GM18526 (cell line): ENCODE results near the gene KIF21B.

Experiments used
- POLR2A ChIP-seq: IDR thresholded peaks from 3 replicates; pipeline ENCODE4 v1.6.1; 2011; ENCODE audit not compliant: insufficient read length; ENCODE audit errors: extremely low read depth

KIF21B gene

DNA sequence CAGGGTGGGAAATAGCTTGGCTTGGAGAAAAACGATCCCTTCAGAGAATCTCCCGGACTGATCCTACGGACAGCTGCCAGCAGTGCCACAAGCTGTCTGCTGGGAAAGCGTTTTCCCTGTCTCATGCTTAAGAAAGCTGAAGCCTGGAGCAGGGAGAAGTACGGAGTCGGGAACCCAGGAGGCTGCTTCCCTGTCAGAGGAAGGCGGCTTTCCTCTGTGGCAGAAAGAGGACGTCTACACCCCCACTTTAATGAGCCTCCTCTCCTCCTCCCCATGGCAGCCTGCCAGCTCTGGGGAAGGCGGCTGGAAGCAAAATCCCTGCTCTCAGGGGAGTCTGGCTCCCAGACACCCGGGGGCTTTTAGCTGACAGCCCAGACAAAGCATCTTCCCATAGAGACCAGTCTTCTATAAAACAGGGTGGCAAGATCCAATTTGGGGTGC is 7.3 kb downstream of the KIF21B start:
- TF ChIP-seq POLR2A, result no peak

DNA sequence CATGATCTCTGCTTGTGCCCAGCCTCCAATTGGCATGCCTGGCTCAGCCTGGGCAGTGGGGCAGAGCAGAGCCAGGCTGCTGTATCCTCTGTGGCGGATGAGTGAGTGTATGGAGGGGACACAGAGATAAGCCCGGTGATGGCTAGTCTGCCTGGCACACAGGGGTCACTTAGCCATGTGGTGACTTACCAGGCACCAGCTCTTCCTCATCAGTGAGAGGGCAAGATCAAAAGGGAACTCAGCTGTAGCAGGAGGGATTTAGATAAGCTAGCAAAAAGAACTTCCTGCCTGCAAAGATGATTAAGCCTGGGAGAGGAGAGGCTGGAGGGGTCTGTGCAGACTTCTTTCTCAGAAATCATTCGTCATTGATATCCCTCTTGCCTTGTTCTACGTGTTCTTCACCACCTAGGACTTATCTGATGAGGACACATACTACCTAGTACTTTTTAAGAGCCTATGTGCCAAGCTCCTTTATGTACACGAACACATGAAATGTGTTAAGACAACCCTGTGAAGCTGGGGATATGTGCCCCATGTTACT is 7.9 kb downstream of the KIF21B start:
- TF ChIP-seq POLR2A, result no peak

DNA sequence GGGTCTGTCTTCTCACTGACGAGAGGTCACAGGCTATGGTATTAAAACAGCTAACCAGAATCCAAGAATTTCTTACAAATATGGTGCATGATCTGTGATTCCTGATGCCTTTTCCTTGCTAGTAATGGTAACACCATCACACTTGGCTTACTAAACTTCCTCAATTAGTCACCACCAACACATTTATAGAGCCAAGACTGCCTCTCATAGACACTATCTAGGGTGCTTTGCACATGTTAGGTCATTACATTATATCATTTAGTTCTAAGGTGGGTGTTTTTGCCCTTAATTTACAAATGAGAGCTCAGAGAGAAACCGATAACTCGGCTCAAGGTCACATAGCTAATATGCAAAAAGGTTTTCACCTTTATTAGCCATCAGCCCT is 8.7 kb downstream of the KIF21B start:
- no peak for TF ChIP-seq POLR2A

DNA sequence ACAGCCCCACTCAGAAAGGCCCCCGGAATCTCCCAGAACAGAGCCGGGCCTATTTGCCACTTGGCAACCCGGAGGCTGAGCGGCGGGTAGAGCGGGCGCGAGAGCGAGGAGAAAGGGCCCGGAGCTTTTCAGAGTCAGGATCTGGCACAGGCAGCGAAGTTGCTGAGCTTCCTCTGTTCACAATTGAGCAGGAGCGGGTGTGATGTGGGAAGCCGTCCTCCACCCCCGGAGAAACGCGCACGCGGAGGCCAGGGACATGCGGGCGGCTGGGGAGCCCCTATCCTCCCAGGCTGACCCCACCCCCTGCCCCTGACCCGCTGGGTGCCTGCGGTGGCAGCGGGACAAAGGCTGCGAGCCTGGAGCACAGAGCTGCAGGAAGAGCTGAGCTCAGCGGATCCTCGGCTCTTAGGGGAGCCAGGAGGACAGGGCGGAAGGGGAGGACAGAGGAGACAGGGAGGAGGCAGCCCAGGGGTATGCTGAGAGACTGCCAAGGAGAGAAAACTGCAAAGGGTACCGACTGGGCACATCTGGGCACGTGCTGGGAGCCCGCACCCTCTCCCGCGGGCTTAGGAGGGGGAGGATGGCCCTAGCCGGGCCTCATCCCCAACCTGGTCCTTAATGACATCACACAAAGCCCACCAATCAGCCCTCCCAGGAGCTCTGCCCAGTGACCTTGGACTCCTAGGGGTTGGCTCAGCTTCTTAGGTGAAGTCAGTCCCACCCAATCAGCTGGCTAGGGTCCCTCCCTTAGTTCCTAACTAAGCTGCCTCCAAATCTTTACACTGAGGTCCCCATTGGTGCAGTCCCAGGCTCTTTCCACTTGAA is 9.3 kb downstream of the KIF21B start:
- no peak for TF ChIP-seq POLR2A

DNA sequence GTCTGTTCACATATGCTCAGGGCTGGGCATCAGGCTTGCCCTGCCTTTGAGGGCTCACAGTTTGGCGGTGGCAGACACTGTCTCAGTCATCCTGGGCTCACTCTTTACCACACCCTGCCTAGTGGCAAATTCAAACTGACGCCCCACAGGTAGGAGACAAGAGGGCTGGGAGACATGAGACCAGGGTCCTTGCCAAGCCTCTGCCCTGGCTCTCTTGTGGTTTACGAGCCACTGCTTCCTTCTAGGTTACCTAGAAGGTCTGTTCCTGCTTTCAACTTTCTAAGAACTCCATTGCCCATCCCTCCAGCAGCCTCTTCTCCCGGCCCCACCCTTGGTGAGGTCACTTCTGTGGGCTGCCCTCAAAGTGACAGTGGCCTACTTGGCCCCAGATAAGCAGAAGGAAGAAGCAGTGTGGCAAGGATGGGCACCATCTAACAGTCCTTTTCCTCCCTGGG is 10.5 kb downstream of the KIF21B start:
- TF ChIP-seq POLR2A, result no peak

DNA sequence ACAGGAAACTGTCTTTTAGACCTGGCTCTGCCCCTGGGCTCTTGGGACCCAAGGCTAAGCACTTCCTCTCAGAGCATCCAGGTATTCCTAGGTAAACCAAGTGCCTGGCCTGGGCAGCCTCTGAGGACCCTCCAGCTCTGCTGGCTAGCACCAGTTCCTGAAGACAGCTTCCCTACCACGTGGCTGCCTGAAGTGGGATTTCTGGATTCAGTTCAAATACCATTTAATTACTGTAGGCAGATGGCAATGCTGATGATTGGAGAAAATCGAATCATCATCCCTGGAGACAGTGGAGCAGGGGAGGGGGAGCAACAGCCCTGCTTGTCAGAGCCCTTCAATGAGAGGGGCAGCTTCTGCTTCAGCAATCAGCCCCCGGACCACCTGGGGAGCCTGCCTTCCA is 11.9 kb downstream of the KIF21B start:
- no peak for TF ChIP-seq POLR2A

DNA sequence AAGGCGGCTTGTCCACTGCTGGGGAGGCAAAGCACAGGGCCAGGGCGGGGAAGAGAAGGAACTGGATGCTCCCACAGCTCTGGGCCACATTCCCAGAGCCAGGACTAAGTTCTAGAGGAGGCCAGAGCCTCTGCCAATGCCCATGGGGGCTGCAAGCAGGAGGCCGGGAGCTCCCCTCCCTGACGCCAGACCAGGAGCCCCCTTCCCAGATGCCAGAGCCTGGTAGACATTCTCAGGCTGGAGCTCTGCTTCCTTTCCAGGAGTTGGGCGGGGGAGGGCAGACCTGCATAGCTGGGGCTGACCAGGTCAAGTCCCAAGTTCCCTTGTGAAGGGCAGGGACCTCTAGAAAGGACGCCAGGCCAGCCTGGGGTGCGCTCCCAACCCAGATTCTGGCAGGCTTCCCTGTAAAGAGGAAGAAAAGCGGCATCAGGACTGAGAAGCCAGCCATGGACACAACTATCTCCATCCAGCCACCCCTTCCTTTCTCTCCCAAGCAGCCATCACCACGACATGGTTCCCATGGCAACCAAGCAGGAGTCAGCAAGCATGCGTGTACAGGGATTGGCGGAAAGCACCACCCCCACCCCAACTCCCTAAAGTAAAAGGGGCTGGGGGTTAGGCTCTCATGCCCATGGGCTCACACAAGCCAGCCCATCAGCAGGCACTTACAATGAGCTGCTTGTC is 13.4 kb downstream of the KIF21B start:
- TF ChIP-seq POLR2A, result no peak

DNA sequence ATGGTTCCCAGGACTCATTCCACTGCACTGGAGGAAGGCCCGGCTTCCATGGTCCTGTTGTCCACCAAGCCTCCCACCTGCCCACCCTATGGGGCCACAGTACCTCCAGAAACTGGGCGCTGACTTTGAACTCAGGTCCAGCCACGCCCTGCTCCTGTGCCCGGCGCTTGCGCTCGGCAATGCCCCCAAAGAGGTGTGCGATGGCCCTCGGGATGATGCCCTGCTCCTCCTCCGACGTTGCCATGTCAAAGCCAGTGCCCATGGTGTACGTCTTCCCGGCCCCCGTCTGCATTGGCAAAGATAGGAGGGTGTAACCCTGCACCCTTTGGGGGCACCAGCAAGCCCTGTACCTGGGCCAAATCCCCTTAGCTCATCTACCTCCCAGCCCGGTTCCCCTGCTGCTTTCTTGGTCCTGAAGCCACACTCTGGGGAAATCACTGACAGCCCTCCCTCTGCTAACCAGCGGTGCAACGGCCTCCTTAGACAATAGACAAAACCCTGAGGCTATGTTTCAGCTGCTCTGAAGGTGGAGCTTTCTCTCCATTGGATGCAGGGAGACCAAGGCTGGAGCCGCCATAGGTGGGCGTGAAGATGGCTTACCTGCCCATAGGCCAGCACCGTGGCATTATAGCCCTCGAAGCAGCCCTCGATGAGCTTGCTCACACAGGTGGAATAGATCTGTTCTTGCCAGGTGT is 14.7 kb downstream of the KIF21B start:
- no peak for TF ChIP-seq POLR2A

DNA sequence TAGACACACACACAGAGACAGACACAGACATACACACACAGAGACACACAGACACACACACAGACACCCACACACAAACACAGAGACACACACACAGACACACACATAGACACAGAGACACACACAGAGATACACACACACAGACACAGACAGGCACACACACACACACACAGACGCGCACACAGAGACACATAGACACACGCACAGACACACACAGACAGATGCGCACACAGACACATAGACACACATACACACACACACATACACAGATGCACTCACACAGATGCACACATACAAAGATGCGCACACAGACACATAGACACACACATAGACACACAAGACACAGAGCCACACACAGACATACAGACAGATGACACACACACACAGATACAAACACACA is 16.0 kb downstream of the KIF21B start:
- TF ChIP-seq POLR2A, result no peak

DNA sequence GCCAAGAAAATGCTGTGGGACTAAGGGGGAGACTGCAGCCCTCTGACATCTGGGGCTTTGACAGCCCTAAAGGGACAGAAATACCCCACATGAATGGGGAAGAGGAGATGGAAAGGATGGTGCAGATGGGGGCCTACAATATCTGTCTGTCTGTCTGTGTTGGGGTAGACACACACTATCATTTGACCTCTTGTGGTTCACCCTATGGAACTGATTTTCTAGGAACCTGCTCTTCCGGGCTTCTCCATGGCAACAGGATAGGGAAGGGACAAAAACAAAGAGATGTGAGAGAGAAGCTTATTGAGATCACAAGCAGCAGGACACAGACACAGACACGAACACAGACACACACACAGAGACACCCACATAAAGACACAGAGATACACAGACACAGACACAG is 17.1 kb downstream of the KIF21B start:
- TF ChIP-seq POLR2A, result no peak

DNA sequence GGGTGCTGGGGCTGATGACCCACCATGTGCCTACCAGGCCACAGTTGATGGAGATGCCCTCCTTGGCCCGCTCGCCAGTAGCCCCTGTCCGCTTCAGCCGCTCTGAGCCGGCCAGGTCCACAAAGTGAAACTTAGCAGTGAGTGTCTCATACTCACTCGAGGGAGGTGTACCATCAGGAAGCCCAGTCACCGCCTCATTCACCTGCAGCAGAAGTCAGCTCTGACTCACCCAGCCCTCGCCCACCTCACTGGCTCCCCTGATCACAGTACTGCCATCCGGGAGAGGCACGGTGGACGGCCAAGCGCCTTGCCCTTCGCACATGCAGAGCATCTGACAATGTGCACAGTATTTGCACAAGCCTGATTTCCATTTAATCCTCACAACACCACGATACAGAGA is 18.8 kb downstream of the KIF21B start:
- no peak for TF ChIP-seq POLR2A

DNA sequence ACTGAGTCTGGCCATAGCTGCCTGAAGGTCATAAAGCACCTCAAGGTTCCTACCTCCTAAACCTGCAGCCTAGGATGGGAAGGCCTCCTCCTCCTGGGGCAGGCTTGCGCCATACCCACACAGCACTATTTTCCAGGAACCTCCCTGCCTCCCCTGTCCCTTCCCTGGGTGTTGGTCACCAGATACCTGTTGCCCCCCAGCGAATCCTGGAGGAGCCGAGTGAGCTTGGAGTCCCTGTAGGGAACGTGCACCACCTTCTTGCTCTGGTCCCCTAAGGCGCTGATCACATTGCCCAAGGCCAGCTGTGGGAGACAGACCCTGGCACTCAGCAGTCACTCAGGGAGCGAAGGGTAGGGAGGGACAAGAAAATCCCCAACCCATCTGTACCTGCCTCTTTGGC is 19.4 kb downstream of the KIF21B start:
- TF ChIP-seq POLR2A, result no peak

DNA sequence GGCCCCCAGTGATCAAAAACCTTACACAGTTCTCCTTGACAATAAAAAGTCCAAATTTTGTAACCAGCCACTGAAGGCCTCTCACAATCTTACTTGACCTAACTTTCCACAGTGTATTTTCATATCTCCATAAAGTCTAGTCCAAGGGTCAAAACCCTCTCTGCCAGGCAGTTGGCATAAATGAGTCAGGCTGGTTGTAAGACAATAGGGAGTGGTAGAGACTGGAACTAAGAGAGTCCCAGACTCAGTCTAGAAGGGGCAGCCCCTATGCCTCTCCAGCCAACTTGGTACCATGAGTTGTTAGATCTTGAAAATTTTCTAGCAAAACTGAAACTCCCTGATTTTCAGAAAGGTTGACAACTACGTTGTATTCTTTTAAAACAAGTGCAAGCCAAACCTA is 21.0 kb downstream of the KIF21B start:
- no peak for TF ChIP-seq POLR2A

DNA sequence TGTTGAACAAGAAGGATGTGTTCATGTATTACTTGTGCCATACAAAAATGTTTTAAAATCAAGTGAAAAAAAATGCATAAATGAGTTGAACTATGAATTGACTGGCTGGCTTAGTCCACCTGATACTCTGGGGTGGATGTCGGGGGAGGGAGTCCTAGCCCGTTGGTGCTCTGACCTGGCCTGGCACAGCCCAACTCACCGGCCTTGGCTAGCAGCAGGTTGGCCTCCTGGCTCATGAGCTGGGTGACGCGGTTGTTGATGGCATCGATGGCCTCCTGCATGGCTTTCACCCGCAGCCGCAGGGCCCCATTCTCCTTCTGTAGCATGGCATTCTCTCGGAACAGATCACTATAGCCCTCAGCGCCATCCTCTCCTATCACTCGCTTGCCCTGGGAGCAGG is 21.6 kb downstream of the KIF21B start:
- TF ChIP-seq POLR2A, result no peak

DNA sequence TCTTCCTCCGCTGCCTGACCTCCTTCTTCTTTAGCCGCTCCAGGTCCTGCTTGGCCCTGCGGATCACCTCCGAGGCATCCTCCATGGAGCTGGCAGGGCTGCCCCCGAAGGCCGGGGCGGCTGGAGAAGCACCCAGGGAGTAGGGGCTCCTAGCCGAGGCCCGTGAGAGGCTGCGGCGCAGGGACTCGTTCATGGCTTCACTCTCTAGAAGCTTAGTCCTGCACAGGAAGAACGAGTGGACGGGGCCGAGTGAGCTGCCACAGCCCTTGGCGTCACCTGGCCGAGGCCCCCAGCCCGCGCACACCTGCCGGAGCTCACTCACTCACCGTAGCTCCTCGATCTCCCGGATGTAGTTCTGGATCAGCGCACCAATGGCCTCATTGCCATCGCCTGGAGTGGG is 23.1 kb downstream of the KIF21B start:
- TF ChIP-seq POLR2A, result no peak

DNA sequence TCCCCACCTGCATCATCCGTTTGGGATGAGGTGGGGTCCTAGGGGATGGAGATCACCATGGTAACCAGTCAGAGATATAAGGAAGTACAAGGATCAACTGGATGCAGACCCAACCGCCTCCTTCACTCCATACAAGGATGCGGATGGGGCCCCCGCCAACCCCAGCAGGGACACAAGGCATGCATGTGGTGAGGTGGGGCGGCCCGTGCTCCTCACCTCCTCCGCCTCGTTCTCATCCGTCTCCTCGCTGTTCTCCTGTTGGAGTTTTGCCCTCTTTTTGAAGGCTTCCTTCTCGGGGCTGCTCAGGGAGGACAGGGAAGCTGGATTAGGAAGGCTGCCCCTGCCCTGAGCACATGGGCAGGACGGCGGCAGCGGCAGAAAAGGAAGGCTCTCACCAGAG is 23.8 kb downstream of the KIF21B start:
- TF ChIP-seq POLR2A, result no peak
